ENCODE results near the gene SLC35B1.

The SLC35B1 gene

GRCh38 chr17:49723423-49723822, 15.7 kb upstream of the SLC35B1 start:
- DNase-seq (ENCODE audit: low spot score in 2 of 2) (no peak), ATAC-seq (no peak)
- no peak overlapping the region for H3K4me3 Mint-ChIP-seq
- H3K9me3 Mint-ChIP-seq = peaks cover 3% of the 10 kb centered on the region
- peak overlapping the region; percentile 72 for H3K27ac Mint-ChIP-seq
- H3K4me1 Mint-ChIP-seq = peaks cover 36% of the 10 kb centered on the region
- peaks cover 78% of the 10 kb centered on the region for H3K36me3 Mint-ChIP-seq

- Mint-ChIP-seq H3K27ac (peak overlapping the region; percentile 72), H3K4me3 (no peak overlapping the region), H3K9me3 (peaks cover 3% of the 10 kb centered on the region), H3K4me1 (peaks cover 40% of the 10 kb centered on the region), H3K36me3 (peaks cover 88% of the 10 kb centered on the region)
- ATAC-seq = no peak
- DNase-seq (ENCODE audit: low spot score in 2 of 2) = no peak
Measured at GRCh38 chr17:49722066-49722465, 14.3 kb upstream of the SLC35B1 start.

- H3K27ac Mint-ChIP-seq = peak overlapping the region; percentile 99
- H3K4me3 Mint-ChIP-seq = peak overlapping the region; percentile 74
- peak; percentile 31 to 73 for DNase-seq (ENCODE audit: low spot score in 2 of 2)
- no peaks in the 10 kb centered on the region for H3K9me3 Mint-ChIP-seq
- H3K36me3 Mint-ChIP-seq = peaks cover 98% of the 10 kb centered on the region
- peak; percentile 87 for ATAC-seq
- H3K4me1 Mint-ChIP-seq = peaks cover 48% of the 10 kb centered on the region
Measured at GRCh38 chr17:49717371-49717861, 9.7 kb upstream of the SLC35B1 start.

GRCh38 chr17:49716668-49717364, 9.1 kb upstream of the SLC35B1 start:
- Mint-ChIP-seq H3K4me3 (peak overlapping the region; percentile 74), H3K9me3 (no peaks in the 10 kb centered on the region), H3K27ac (peak overlapping the region; percentile 99), H3K36me3 (peaks cover 98% of the 10 kb centered on the region), H3K4me1 (peaks cover 48% of the 10 kb centered on the region)
- DNase-seq (ENCODE audit: low spot score in 2 of 2) (peak in 1 of 2 donors; percentile 69), ATAC-seq (peak; percentile 38)

- peak; percentile 34 for ATAC-seq
- DNase-seq (ENCODE audit: low spot score in 2 of 2) = peak in 1 of 2 donors; percentile 74
- peak overlapping the region; percentile 99 for H3K27ac Mint-ChIP-seq
Measured at GRCh38 chr17:49715717-49716279, 8.0 kb upstream of the SLC35B1 start.

GRCh38 chr17:49715216-49715615, 7.5 kb upstream of the SLC35B1 start:
- Mint-ChIP-seq H3K36me3 (peaks cover 94% of the 10 kb centered on the region), H3K9me3 (no peaks in the 10 kb centered on the region), H3K4me3 (peak overlapping the region; percentile 74), H3K27ac (peak overlapping the region; percentile 99), H3K4me1 (peaks cover 60% of the 10 kb centered on the region)
- peak; percentile 84 for ATAC-seq
- DNase-seq (ENCODE audit: low spot score in 2 of 2) = peak; percentile 36 to 75

More at GRCh38 chr17:49715717-49716279, 8.0 kb upstream of the SLC35B1 start:
- no peaks in the 10 kb centered on the region for H3K9me3 Mint-ChIP-seq
- peak overlapping the region; percentile 74 for H3K4me3 Mint-ChIP-seq
- peaks cover 98% of the 10 kb centered on the region for H3K36me3 Mint-ChIP-seq
- peaks cover 56% of the 10 kb centered on the region for H3K4me1 Mint-ChIP-seq

GRCh38 chr17:49708515-49709183, 885 bp upstream of the SLC35B1 start:
- peaks cover 66% of the 10 kb centered on the region for H3K4me1 Mint-ChIP-seq
- ATAC-seq = peak; percentile 40

GRCh38 chr17:49707246-49707607, 537 bp downstream of the SLC35B1 start:
- H3K36me3 Mint-ChIP-seq = peaks cover 77% of the 10 kb centered on the region
- H3K4me1 Mint-ChIP-seq = peaks cover 65% of the 10 kb centered on the region

More at GRCh38 chr17:49708515-49709183, 885 bp upstream of the SLC35B1 start:
- peaks cover 77% of the 10 kb centered on the region for H3K36me3 Mint-ChIP-seq
- peak overlapping the region; percentile 91 for H3K4me3 Mint-ChIP-seq
- H3K27ac Mint-ChIP-seq = peak overlapping the region; percentile 99
- peak in 1 of 2 donors; percentile 57 for DNase-seq (ENCODE audit: low spot score in 2 of 2)
- no peaks in the 10 kb centered on the region for H3K9me3 Mint-ChIP-seq

GRCh38 chr17:49705254-49705653, 2.5 kb downstream of the SLC35B1 start:
- H3K36me3 Mint-ChIP-seq = peaks cover 80% of the 10 kb centered on the region

More at GRCh38 chr17:49707246-49707607, 537 bp downstream of the SLC35B1 start:
- H3K9me3 Mint-ChIP-seq = no peaks in the 10 kb centered on the region
- DNase-seq (ENCODE audit: low spot score in 2 of 2) (no peak), ATAC-seq (no peak)
- peak overlapping the region; percentile 99 for H3K27ac Mint-ChIP-seq
- H3K4me3 Mint-ChIP-seq = peak overlapping the region; percentile 91

GRCh38 chr17:49703557-49704277, 4.0 kb downstream of the SLC35B1 start:
- no peak for DNase-seq (ENCODE audit: low spot score in 2 of 2)

More at GRCh38 chr17:49705254-49705653, 2.5 kb downstream of the SLC35B1 start:
- Mint-ChIP-seq H3K4me3 (peak overlapping the region; percentile 91), H3K9me3 (no peaks in the 10 kb centered on the region), H3K27ac (peak overlapping the region; percentile 99), H3K4me1 (peaks cover 54% of the 10 kb centered on the region)
- ATAC-seq = no peak
- no peak for DNase-seq (ENCODE audit: low spot score in 2 of 2)

GRCh38 chr17:49700960-49701359, 6.8 kb downstream of the SLC35B1 start:
- no peak overlapping the region for H3K4me3 Mint-ChIP-seq
- peak overlapping the region; percentile 67 for H3K27ac Mint-ChIP-seq
- DNase-seq (ENCODE audit: low spot score in 2 of 2) = no peak
- H3K36me3 Mint-ChIP-seq = peaks cover 74% of the 10 kb centered on the region
- no peaks in the 10 kb centered on the region for H3K9me3 Mint-ChIP-seq
- H3K4me1 Mint-ChIP-seq = peaks cover 32% of the 10 kb centered on the region
- no peak for ATAC-seq

More at GRCh38 chr17:49703557-49704277, 4.0 kb downstream of the SLC35B1 start:
- H3K9me3 Mint-ChIP-seq = no peaks in the 10 kb centered on the region
- no peak overlapping the region for H3K4me3 Mint-ChIP-seq
- H3K4me1 Mint-ChIP-seq = peaks cover 45% of the 10 kb centered on the region
- H3K27ac Mint-ChIP-seq = no peak overlapping the region
- peaks cover 90% of the 10 kb centered on the region for H3K36me3 Mint-ChIP-seq
- ATAC-seq = no peak

GRCh38 chr17:49699966-49700575, 7.7 kb downstream of the SLC35B1 start:
- ATAC-seq = no peak
- no peak for DNase-seq (ENCODE audit: low spot score in 2 of 2)
- H3K27ac Mint-ChIP-seq = peak overlapping the region; percentile 67
- no peak overlapping the region for H3K4me3 Mint-ChIP-seq
- peaks cover 32% of the 10 kb centered on the region for H3K4me1 Mint-ChIP-seq
- H3K36me3 Mint-ChIP-seq = peaks cover 68% of the 10 kb centered on the region
- no peaks in the 10 kb centered on the region for H3K9me3 Mint-ChIP-seq

- Mint-ChIP-seq H3K9me3 (no peaks in the 10 kb centered on the region), H3K36me3 (peaks cover 47% of the 10 kb centered on the region), H3K27ac (no peak overlapping the region), H3K4me1 (peaks cover 29% of the 10 kb centered on the region), H3K4me3 (no peak overlapping the region)
- ATAC-seq (no peak), DNase-seq (ENCODE audit: low spot score in 2 of 2) (no peak)
Measured at GRCh38 chr17:49698005-49698404, 9.8 kb downstream of the SLC35B1 start.

GRCh38 chr17:49696233-49696761, 11.5 kb downstream of the SLC35B1 start:
- Mint-ChIP-seq H3K9me3 (no peaks in the 10 kb centered on the region), H3K36me3 (peaks cover 30% of the 10 kb centered on the region), H3K4me3 (peak overlapping the region; percentile 47), H3K4me1 (peaks cover 36% of the 10 kb centered on the region), H3K27ac (peak overlapping the region; percentile 93)
- ATAC-seq (peak; percentile 99), DNase-seq (ENCODE audit: low spot score in 2 of 2) (peak; percentile 57 to 90)
